T-cell (primary cell): ENCODE data around the gene RNF166. TPM values are rescaled to one million over a fixed set of nuclear protein-coding genes. Genes with fewer than 3 reads are reported as not detected.
A peak's percentile ranks its signal among the peaks of the same experiment; 100 is the strongest.

Experiments used
- ATAC-seq, 4 experiments: fragments of 200-7000 bp in 3 of 4; fragments of 150-1000 bp in 1 of 4; cut with Tn5 transposase; replicated peaks in 1 of 4; 1 replicate in 3 of 4; 2 replicates in 1 of 4; pipeline ENCODE4 v1.10.0; 2021; ENCODE audit warnings: moderate library complexity in 3 of 4, mild to moderate bottlenecking in 2 of 4, moderate number of reproducible peaks in 1 of 4
- CTCF ChIA-PET, 2 donors: fragments of 300-600 bp; sonication (Branson Sonifier 250); formaldehyde crosslinking; loops; one replicate each; lab custom pipeline; 2022; ENCODE audit warnings: antibody characterized with exemption in 2 of 2; lab: Charles Lee
- POLR2A ChIA-PET, 2 donors: fragments of 300-600 bp; sonication (Branson Sonifier 250); formaldehyde crosslinking; loops; one replicate each; lab custom pipeline; 2022; ENCODE audit warnings: antibody characterized with exemption in 2 of 2; lab: Charles Lee
- DNase-seq, 35 experiments: peaks; one replicate each; pipeline versions ENCODE4 v3.0.0 to v3.0.0-alpha.2; 2013 to 2023
- H3K27ac ChIP-seq: one replicate; pipeline ENCODE4 v1.5.1; 2013; ENCODE audit warnings: low read length
- H3K27me3 ChIP-seq, 2 experiments: replicated peaks in 1 of 2; 1 replicate in 1 of 2; 2 replicates in 1 of 2; pipeline versions ENCODE4 v1.6.1 to v1.7.0; 2013; ENCODE audit warnings: low read length in 1 of 2, mixed read lengths in 1 of 2; ENCODE audit not compliant: control insufficient read depth in 2 of 2, insufficient read depth in 2 of 2; ENCODE audit errors: extremely low read depth in 1 of 2
- H3K36me3 ChIP-seq, 2 donors: 1 replicate in 1 of 2; 2 replicates in 1 of 2; pipeline versions ENCODE4 v1.6.1 to v1.7.0; 2013; ENCODE audit warnings: low read length in 1 of 2; ENCODE audit not compliant: control insufficient read depth in 2 of 2, insufficient read depth in 1 of 2; ENCODE audit errors: extremely low read depth in 1 of 2
- H3K4me1 ChIP-seq, 2 experiments: 1 replicate in 1 of 2; 2 replicates in 1 of 2; pipeline versions ENCODE4 v1.6.1 to v1.7.0; 2013; ENCODE audit warnings: low read length in 2 of 2, mixed read lengths in 1 of 2; ENCODE audit not compliant: insufficient read depth in 2 of 2, control insufficient read depth in 1 of 2; ENCODE audit errors: extremely low read depth in 1 of 2
- H3K4me3 ChIP-seq, 2 donors: 1 replicate in 1 of 2; 2 replicates in 1 of 2; pipeline versions ENCODE4 v1.5.1 to v1.7.0; 2013; ENCODE audit warnings: mild to moderate bottlenecking in 2 of 2, low read length in 1 of 2, moderate library complexity in 1 of 2; ENCODE audit not compliant: control insufficient read depth in 1 of 2; ENCODE audit errors: extremely low read depth in 1 of 2
- H3K9me3 ChIP-seq: 2 replicates; pipeline ENCODE4 v1.7.0; 2013
- H3K27ac Mint-ChIP-seq, 2 donors: one replicate each; pipeline ENCODE4 v1.8.0; 2020 to 2021; ENCODE audit warnings: mild to moderate bottlenecking in 2 of 2, mixed read lengths in 2 of 2
- H3K27me3 Mint-ChIP-seq, 2 donors: one replicate each; pipeline ENCODE4 v1.8.0; 2021 to 2022; ENCODE audit warnings: mixed read lengths in 2 of 2
- H3K36me3 Mint-ChIP-seq: one replicate; pipeline ENCODE4 v1.8.0; 2021; ENCODE audit warnings: mixed read lengths
- H3K4me1 Mint-ChIP-seq, 3 donors: one replicate each; pipeline ENCODE4 v1.8.0; 2020 to 2022; ENCODE audit warnings: mixed read lengths in 3 of 3, mild to moderate bottlenecking in 1 of 3
- H3K4me3 Mint-ChIP-seq, 3 donors: one replicate each; pipeline ENCODE4 v1.8.0; 2020 to 2022; ENCODE audit warnings: mild to moderate bottlenecking in 3 of 3, mixed read lengths in 3 of 3, moderate library complexity in 3 of 3
- H3K9me3 Mint-ChIP-seq, 3 donors: one replicate each; pipeline ENCODE4 v1.8.0; 2020 to 2022; ENCODE audit warnings: mixed read lengths in 3 of 3
- WGBS: methylation state at CpG from one replicate; pipeline ENCODE4 v1.1.5; 2013; ENCODE audit warnings: missing lambda C conversion rate; ENCODE audit not compliant: insufficient coverage; 5-methylcytosine and 5-hydroxymethylcytosine counted together
- total RNA-seq, 35 experiments: library from RNA in 6 of 35; stranded (reverse) in 6 of 35; fragments of 120-200 nt in 1 of 35; gene quantifications; one replicate each; pipeline versions ENCODE4 v1.2.1 to v1.2.4 and lab custom pipeline; 2013 to 2026

RNF166 gene
- total RNA-seq, 5 donors from 2014 or later (not counting 1 experiment from before 2014, with no cell fraction given) = 246 to 369 (median 264) TPM

GRCh38 chr16:88752386-88753002 lies 46.3 kb upstream of the RNF166 start:
- CTCF ChIA-PET = no interaction called here
- Histone ChIP-seq H3K4me1 (peaks cover 0 to 25% of the 10 kb centered on the region in 2 experiments), H3K9me3 (no peaks in the 10 kb centered on the region), H3K36me3 (peaks cover 14 to 15% of the 10 kb centered on the region in 2 donors), H3K27ac (no peak overlapping the region), H3K27me3 (no peaks in the 10 kb centered on the region), H3K4me3 (no peak overlapping the region)
- Mint-ChIP-seq H3K27ac (no peak overlapping the region), H3K27me3 (no peaks in the 10 kb centered on the region), H3K4me1 (peaks cover 0 to 16% (median 8%) of the 10 kb centered on the region in 3 donors), H3K36me3 (no peaks in the 10 kb centered on the region), H3K4me3 (no peak overlapping the region), H3K9me3 (no peaks in the 10 kb centered on the region)
- no peak for ATAC-seq
- WGBS = 94% methylated on average over 9 of the region's 16 CpGs
- no peak for DNase-seq
- POLR2A ChIA-PET = no interaction called here

- H3K36me3 ChIP-seq = peaks cover 14 to 15% of the 10 kb centered on the region in 2 donors
- H3K4me1 Mint-ChIP-seq = peaks cover 2 to 26% (median 13%) of the 10 kb centered on the region in 3 donors
- ChIA-PET CTCF (no interaction called here), POLR2A (no interaction called here)
- no peaks in the 10 kb centered on the region for H3K27me3 ChIP-seq
- H3K9me3 Mint-ChIP-seq = no peaks in the 10 kb centered on the region
- H3K27ac ChIP-seq = no peak overlapping the region
- peaks cover 0 to 34% of the 10 kb centered on the region in 2 experiments for H3K4me1 ChIP-seq
- H3K4me3 Mint-ChIP-seq = no peak overlapping the region
- no peak for ATAC-seq
- 87% methylated on average over 6 of the region's 12 CpGs for WGBS
- no peaks in the 10 kb centered on the region for H3K36me3 Mint-ChIP-seq
- no peak overlapping the region for H3K4me3 ChIP-seq
- H3K27ac Mint-ChIP-seq = no peak overlapping the region
- no peaks in the 10 kb centered on the region for H3K9me3 ChIP-seq
- H3K27me3 Mint-ChIP-seq = no peaks in the 10 kb centered on the region
- no peak for DNase-seq
Observed at GRCh38 chr16:88750854-88751253, 44.6 kb upstream of the RNF166 start.

DNA sequence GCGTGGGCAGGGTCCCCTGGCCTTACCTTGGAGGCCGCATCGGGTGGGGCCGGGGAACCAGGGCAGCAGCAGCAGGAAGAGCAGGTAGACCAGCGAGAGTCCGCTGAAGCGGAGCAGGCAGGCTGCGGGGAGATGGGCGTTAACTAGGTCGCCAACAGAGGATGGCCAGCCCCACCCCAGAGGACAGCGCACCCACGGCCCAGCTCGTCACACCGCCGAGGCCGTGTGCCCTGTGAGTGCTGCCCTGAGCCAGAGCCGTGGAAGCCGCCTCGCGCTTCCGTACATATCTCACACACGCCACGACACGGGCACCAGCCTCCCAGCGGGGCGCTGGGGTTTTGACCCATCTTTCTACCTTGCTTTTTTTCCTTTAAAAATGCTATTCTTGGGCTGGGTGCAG lies 43.1 kb upstream of the RNF166 start:
- Mint-ChIP-seq H3K27ac (no peak overlapping the region), H3K27me3 (no peaks in the 10 kb centered on the region), H3K4me3 (no peak overlapping the region), H3K9me3 (no peaks in the 10 kb centered on the region), H3K36me3 (no peaks in the 10 kb centered on the region), H3K4me1 (peaks cover 11 to 34% (median 20%) of the 10 kb centered on the region in 3 donors)
- DNase-seq = no peak
- ChIA-PET CTCF (interaction anchor here (0.6 to 0.7 kb wide), 2 partner anchors 32 to 34 kb away, joined by 3 to 4 read pairs; no protein-coding TSS in a partner anchor), POLR2A (no interaction called here)
- H3K9me3 ChIP-seq = no peaks in the 10 kb centered on the region
- no peak for ATAC-seq
- no peak overlapping the region for H3K4me3 ChIP-seq
- peaks cover 4 to 37% of the 10 kb centered on the region in 2 experiments for H3K4me1 ChIP-seq
- H3K27ac ChIP-seq = no peak overlapping the region
- no peaks in the 10 kb centered on the region for H3K27me3 ChIP-seq
- 96% methylated on average over 23 of the region's 26 CpGs for WGBS
- H3K36me3 ChIP-seq = peaks cover 14 to 15% of the 10 kb centered on the region in 2 donors

DNA sequence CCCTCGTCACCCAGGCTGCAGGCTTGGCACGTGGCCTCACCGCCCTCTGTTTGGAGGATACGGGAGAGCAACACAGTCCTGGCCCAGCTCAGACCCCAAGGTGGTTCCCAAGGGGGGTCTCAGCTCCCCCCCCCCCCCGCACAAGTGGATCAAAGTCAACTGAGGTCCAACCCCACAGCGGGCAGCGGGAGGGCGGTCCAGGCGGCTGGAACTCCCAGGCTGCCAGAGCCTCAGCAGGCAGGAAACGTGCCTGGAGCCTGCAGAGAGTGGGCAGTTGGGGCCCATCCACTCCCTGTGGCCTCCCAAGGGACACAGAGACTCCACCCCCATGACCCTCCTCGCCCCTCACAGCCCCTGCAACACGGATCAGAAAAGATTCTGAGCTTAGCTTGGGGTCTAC lies 42.2 kb upstream of the RNF166 start:
- Histone ChIP-seq H3K36me3 (peaks cover 14 to 15% of the 10 kb centered on the region in 2 donors), H3K4me3 (no peak overlapping the region), H3K9me3 (no peaks in the 10 kb centered on the region), H3K27me3 (no peaks in the 10 kb centered on the region), H3K4me1 (peaks cover 10 to 38% of the 10 kb centered on the region in 2 experiments), H3K27ac (no peak overlapping the region)
- WGBS = 86% methylated on average over 12 of the region's 12 CpGs
- ChIA-PET POLR2A (no interaction called here), CTCF (interaction anchor here in 1 of 2 donors (0.6 kb wide), 1 partner anchor 11 kb away, joined by 3 read pairs; no protein-coding TSS in a partner anchor)
- Mint-ChIP-seq H3K9me3 (no peaks in the 10 kb centered on the region), H3K4me1 (peaks cover 18 to 39% (median 25%) of the 10 kb centered on the region in 3 donors), H3K36me3 (no peaks in the 10 kb centered on the region), H3K27ac (peak overlapping the region in 1 of 2 donors; percentile 58), H3K27me3 (no peaks in the 10 kb centered on the region), H3K4me3 (no peak overlapping the region)
- DNase-seq (no peak), ATAC-seq (no peak)

- peak overlapping the region; percentile 57 to 58 for H3K27ac Mint-ChIP-seq
- H3K4me1 ChIP-seq = peaks cover 10 to 43% of the 10 kb centered on the region in 2 experiments
- ChIA-PET CTCF (interaction anchor here in 1 of 2 donors (0.6 to 0.9 kb wide), 2 partner anchors 12 to 37 kb away, joined by 3 read pairs; partner anchors contain the start of gene PIEZO1), POLR2A (no interaction called here)
- ATAC-seq (no peak), DNase-seq (peak in 5 of 35 experiments; percentile 16 to 51 (median 32))
- no peaks in the 10 kb centered on the region for H3K9me3 ChIP-seq
- no peaks in the 10 kb centered on the region for H3K27me3 Mint-ChIP-seq
- no peak overlapping the region for H3K4me3 Mint-ChIP-seq
- WGBS = 98% methylated on average over 18 of the region's 26 CpGs
- no peak overlapping the region for H3K27ac ChIP-seq
- peaks cover 15 to 18% of the 10 kb centered on the region in 2 donors for H3K36me3 ChIP-seq
- H3K36me3 Mint-ChIP-seq = no peaks in the 10 kb centered on the region
- no peak overlapping the region for H3K4me3 ChIP-seq
- H3K9me3 Mint-ChIP-seq = no peaks in the 10 kb centered on the region
- no peaks in the 10 kb centered on the region for H3K27me3 ChIP-seq
- peaks cover 18 to 41% (median 28%) of the 10 kb centered on the region in 3 donors for H3K4me1 Mint-ChIP-seq
Observed at GRCh38 chr16:88747588-88748301, 41.5 kb upstream of the RNF166 start.

DNA sequence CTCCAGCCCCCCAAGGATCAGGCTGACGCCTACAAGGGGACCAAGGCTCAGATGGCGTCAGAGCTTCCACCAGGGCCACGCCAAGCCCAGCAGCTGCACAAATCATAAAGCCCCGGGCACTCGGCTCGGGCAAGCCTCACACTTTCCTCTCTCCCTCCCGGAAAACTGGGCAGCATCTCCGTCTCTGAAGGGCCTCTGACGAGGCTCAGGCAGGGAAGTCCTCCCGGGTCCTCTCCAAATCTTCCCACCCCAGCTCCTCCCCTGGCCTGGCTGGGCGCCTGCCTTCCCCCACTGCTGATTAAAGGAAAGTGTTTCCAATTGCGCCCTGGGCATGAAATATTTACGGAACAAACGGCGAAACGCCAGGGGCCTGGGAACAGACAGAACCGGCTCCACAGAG lies 40.3 kb upstream of the RNF166 start:
- Histone ChIP-seq H3K9me3 (no peaks in the 10 kb centered on the region), H3K36me3 (peaks cover 9 to 20% of the 10 kb centered on the region in 2 donors), H3K27ac (no peak overlapping the region), H3K27me3 (no peaks in the 10 kb centered on the region), H3K4me1 (peaks cover 10 to 47% of the 10 kb centered on the region in 2 experiments), H3K4me3 (no peak overlapping the region)
- peaks cover 18 to 39% (median 27%) of the 10 kb centered on the region in 3 donors for H3K4me1 Mint-ChIP-seq
- H3K27me3 Mint-ChIP-seq = no peaks in the 10 kb centered on the region
- H3K27ac Mint-ChIP-seq = peak overlapping the region; percentile 65 to 88
- POLR2A ChIA-PET = no interaction called here
- ATAC-seq (no peak), DNase-seq (no peak)
- CTCF ChIA-PET = interaction anchor here in 1 of 2 donors (0.6 to 1.2 kb wide), 3 partner anchors 9 to 65 kb away, joined by 3 to 4 read pairs (median 3); partner anchors contain the start of genes APRT and PIEZO1
- WGBS = 86% methylated on average over 17 of the region's 17 CpGs
- H3K4me3 Mint-ChIP-seq = peak overlapping the region in 1 of 3 donors; percentile 70
- H3K9me3 Mint-ChIP-seq = no peaks in the 10 kb centered on the region
- no peaks in the 10 kb centered on the region for H3K36me3 Mint-ChIP-seq
